ENCODE data around the gene DAPK1.
A peak's percentile ranks its signal among the peaks of the same experiment; 100 is the strongest.
"Not testable (repeated sequence)": the region's sequence is repeated elsewhere in the genome, so short reads cannot be mapped to it uniquely, and the experiment has no call there.

The DAPK1 gene

GRCh38 chr9:87547671-87548081, 50.0 kb downstream of the DAPK1 start:
- DNase-seq, result no peak

GRCh38 chr9:87548159-87548558, 50.5 kb downstream of the DAPK1 start:
- DNase-seq, result no peak

DNA sequence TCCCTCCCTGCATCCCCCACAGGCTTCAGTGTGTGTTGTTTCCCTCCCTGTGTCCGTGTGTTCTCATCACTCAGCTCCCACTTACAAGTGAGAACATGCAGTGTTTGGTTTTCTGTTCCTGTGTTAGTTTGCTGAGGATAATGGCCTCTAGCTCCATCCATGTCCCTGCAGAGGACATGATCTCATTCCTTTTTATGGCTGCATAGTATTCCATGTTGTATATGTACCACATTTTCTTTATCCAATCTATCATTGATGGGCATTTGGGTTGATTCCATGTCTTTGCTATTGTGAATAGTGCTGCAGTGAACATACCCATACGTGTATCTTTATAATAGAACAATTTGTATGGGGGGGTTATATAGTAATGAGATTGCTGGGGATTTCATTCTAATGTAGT, 51.4 kb downstream of the DAPK1 start:
- not testable (repeated sequence) for DNase-seq

GRCh38 chr9:87549791-87550190, 52.1 kb downstream of the DAPK1 start:
- DNase-seq, result no peak

- no peak for DNase-seq
Measured at GRCh38 chr9:87550253-87550954, 52.7 kb downstream of the DAPK1 start.

- DNase-seq, result no peak
Measured at GRCh38 chr9:87551772-87552217, 54.1 kb downstream of the DAPK1 start.

GRCh38 chr9:87554171-87554910, 56.7 kb downstream of the DAPK1 start:
- DNase-seq, result no peak

GRCh38 chr9:87554976-87555375, 57.3 kb downstream of the DAPK1 start:
- no peak for DNase-seq

DNA sequence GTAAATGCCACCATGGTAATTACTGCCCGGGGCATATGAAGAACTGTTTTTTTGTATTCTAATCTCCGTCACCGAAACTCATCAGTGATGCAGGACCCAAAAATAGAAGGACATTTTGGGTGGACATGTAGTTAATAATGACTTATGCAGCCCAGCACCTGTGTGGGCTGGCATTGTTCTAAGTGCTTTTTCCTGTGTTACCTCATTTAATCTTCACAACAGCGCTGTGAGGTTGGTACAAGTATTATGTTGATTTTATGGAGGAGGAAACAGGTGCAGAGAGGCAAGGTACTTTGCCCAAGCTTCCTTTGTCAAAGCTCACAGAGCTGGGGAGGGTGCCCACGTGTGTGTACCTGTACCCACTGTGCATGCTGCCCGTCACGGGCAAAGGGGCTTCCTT, 58.4 kb downstream of the DAPK1 start:
- no peak for DNase-seq

DNA sequence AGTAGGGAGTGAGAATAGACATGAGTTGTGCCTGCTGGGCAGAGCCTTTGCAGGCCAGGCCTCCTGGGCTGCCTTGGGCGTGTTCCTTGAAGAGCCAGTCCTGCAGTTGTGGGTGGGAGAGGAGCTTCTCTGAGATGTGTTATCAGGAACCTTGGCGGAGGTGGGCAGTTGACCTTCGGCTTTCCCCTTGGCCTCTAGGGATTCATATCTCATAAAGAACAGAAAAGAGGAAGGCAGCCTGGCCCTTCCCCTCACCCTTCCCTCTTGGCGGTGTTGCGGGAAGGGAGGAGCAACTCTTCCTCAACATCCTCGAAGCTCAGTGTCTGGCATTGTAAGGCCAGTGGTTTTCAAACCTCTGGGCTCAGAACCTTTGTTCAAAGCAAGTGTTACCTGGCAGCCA, 59.2 kb downstream of the DAPK1 start:
- no peak for DNase-seq

GRCh38 chr9:87557996-87558395, 60.3 kb downstream of the DAPK1 start:
- no peak for DNase-seq

DNA sequence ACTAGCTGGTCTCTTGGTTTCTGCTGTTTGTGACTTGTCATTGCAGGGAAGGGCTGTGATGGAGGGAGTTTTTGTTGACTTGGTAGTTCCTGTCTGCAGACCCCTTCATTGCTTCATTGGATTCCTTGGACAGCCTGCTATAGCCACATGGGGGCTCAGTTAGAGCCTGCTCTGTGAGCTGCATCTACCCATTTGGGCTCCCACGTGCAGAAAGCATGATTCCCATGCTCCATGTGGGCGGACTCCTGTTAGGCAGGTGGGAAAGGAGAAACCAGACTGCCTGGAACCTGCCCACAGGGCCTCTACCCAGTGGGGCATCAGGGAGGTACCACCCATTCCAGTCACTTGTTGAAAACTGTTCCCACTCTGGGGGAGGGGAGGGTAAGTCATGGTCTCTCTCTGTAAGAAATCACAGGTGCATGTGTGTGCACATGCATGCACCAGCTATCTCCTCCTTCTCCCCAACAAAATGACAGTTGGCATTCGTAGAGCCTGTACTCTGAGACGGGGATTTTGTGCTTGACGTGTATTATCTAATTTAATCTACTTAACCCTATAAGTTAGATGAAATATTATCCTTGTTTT, 61.0 kb downstream of the DAPK1 start:
- DNase-seq, result no peak

DNA sequence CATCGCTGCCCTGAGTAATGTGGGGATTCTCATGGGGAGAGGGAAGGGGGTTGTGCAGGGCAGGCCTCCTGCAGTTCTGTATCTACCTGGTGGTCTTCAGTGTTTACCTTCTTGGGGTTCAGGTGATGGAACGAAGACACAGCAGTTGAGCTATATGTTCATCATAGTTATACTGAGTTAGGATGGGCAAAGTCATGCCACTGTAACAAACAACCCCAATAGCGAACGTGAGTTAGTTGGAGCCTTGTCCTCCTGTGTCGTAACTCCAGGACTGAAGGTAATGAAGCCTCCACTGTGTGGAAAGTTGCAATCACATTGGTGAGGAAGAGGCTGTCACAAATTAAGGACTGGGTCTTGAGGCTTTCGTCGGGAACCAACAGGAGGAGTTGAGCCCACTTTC, 64.4 kb downstream of the DAPK1 start:
- DNase-seq, result no peak

GRCh38 chr9:87562530-87563170, 65.0 kb downstream of the DAPK1 start:
- no peak for DNase-seq

- DNase-seq, result no peak
Measured at GRCh38 chr9:87564111-87564510, 66.4 kb downstream of the DAPK1 start.

- DNase-seq, result no peak
Measured at GRCh38 chr9:87564791-87565241, 67.1 kb downstream of the DAPK1 start.

- DNase-seq, result peak; percentile 32
Measured at GRCh38 chr9:87567001-87567400, 69.3 kb downstream of the DAPK1 start.

GRCh38 chr9:87567571-87567970, 69.9 kb downstream of the DAPK1 start:
- no peak for DNase-seq

DNA sequence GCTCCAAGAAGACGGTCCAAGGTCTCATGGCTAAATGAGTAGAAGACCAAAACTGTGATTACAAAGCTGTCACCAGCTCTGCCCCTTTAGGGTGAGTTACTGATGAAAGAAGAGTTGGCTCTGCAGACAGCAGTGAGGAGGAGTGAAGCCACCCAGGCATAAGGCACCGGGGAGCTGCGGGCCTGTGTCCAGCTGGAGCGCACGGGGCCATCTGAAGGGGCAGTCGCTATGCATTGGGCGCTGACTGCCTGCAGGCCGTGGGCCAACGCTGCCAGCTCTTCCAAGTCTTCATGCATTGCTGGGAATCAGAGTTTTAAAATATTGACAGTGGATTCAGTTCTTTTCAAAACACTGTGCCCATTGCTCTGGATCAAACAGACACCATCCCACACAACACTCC, 70.3 kb downstream of the DAPK1 start:
- DNase-seq, result no peak

- DNase-seq, result no peak
Measured at GRCh38 chr9:87568401-87568800, 70.7 kb downstream of the DAPK1 start.

DNA sequence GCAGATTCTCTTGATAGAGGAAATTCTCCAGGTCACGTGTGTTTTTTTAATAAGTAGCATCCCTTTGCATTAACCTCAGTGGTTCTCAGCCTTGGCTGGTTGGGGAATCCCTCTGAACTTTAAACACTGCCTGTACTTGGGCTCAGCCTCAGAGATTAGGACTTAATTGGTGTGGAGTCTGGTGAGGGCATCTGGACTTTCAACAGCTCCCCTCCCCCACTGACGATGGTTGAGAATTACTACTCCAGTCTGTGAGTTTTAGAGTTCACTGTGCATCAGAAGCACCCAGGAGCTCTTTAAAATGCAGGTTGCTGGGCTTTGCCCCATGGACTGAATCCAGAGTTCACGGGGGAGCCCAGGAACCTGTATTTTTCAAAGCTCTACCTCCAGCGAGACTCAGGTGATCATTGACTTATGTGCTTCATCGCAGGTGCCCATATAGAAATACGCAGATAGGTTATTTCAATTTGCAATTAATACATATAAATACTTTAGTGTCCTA, 71.4 kb downstream of the DAPK1 start:
- DNase-seq, result peak; percentile 45

DNA sequence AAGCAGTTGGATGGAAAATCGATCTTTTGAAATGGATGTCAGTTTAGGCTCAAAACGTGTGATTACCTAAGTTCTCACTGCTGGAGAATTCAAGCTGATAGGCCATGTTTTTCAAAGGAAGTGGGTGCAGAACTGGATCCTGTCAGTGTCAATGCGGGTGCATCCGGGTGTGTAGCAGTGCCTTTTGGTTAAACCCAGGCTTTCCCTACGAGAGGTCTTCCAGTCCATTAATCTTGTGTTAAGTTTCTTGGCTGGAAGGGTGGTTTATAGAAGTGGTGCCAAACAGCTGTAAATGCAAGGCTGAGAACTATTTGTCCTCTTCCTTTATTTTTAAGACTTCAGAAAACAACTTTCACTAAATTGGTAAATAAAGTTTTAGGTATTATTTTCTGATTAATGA, 71.9 kb downstream of the DAPK1 start:
- DNase-seq, result no peak

Data from NCI-H524 treated with DMSO at 0.1 percent for 48 hours (cell line).